AG10803 (cell line): ENCODE measurements around the gene SLC26A11.

Source experiments
- DNase-seq: peaks from one replicate; pipeline ENCODE4 v3.0.0; 2010; ENCODE audit warnings: low read depth
- H3K4me3 ChIP-seq: 2 replicates; pipeline ENCODE4 v1.5.1; 2011; ENCODE audit warnings: mild to moderate bottlenecking, low read length, control low read depth
- TF ChIP-seq, protein P1 (sequence below): conservative IDR thresholded peaks from 2 replicates; pipeline ENCODE4 v1.5.1; 2011; ENCODE audit warnings: mild to moderate bottlenecking, low read length, control low read depth, inconsistent platforms

Gene SLC26A11

DNA sequence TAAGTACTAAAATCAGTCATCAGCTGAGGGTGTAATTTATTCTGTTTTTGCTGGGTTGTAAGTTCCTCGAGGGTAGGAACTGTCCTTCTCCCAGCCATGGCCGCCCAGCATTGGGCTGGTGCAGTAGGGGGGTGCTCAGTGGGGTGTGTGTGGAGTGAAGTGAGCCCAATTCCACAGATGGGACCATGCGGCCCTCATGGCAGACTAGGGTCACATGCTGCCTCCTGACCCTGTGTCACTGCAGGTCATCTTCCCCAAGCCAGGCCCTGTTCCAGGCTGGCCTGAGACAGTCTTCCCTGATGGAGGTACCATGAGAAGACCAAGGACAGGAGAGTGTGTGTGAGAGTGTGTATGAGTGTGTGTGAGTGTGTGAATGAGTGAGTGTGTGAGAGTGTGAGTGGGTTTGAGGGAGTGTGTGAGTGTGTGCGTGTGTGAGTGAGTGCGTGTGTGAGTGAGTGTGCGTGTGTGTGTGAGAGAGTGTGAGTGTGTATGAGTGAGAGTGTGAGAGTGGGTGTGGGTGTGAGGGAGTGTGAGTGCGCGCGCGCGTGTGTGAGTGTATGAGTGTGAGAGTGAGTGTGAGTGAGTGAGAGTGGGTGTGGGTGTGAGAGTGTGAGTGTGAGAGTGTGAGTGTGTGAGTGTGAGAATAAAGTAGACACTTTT is 3.7 kb downstream of the SLC26A11 start:
- H3K4me3 ChIP-seq, result no peak overlapping the region
- DNase-seq, result no peak
- TF ChIP-seq, protein P1, sequence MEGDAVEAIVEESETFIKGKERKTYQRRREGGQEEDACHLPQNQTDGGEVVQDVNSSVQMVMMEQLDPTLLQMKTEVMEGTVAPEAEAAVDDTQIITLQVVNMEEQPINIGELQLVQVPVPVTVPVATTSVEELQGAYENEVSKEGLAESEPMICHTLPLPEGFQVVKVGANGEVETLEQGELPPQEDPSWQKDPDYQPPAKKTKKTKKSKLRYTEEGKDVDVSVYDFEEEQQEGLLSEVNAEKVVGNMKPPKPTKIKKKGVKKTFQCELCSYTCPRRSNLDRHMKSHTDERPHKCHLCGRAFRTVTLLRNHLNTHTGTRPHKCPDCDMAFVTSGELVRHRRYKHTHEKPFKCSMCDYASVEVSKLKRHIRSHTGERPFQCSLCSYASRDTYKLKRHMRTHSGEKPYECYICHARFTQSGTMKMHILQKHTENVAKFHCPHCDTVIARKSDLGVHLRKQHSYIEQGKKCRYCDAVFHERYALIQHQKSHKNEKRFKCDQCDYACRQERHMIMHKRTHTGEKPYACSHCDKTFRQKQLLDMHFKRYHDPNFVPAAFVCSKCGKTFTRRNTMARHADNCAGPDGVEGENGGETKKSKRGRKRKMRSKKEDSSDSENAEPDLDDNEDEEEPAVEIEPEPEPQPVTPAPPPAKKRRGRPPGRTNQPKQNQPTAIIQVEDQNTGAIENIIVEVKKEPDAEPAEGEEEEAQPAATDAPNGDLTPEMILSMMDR, result no peak

DNA sequence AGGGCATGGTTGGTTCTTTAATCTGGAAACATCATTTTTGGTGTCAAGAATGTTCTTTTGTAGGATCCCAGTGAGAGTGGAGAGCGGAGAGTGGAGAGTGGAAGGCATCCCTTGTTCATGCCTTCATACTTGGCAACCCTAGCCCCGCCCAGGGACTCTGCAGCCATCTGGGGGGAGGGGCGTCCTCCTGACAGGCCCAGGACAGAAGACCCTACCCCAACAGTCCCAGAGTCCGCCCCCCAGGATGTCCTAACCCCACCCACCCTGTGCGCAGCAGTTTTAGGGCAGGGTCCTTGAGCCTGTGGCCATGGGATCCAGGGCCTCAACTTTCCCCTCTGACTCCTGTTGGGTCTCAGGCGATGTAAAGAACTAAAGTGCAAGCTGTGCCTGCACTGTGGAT is 4.5 kb downstream of the SLC26A11 start:
- no peak overlapping the region for H3K4me3 ChIP-seq
- TF ChIP-seq, protein P1, result no peak
- DNase-seq, result no peak

DNA sequence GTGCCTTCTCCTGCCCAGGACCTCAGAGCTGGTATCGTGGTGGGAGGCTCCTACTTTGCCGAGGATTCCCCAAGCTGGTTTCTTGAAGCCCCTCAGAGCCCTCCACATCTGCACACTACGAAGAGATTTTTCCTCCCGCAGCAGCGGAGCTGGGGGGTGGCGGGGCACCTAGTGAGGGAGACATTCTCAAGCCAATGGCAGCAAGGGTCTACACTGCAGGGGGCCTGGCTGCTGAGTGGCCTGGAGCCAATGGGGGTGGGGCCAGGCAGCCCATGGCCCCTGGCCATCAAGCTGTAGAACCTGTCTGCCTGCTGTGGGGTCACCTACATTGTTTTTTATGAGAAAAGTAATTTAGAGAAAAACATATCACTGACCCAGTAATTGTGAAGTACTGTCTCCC is 5.0 kb downstream of the SLC26A11 start:
- no peak for DNase-seq
- H3K4me3 ChIP-seq, result no peak overlapping the region
- TF ChIP-seq, protein P1, result no peak

DNA sequence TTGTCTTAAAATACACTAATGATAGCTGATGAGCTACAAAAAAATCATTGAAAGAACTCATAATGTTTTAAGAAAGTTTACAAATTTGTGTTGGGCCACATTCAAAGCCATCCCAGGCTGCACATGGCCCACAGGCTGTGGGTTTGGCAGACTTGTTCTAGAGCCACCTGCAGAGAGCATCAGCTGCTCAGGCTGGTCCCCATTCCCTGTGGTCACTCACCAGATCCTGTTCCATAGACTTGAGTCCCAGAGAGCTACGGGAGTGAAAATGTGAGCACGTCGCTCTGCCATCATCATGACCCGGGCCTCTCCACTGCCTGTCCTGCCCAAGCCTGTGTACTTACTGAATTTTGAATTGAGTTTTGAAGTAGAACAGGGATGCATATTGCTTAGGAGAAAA is 6.9 kb downstream of the SLC26A11 start:
- no peak for DNase-seq
- TF ChIP-seq, protein P1, result no peak
- H3K4me3 ChIP-seq, result no peak overlapping the region

DNA sequence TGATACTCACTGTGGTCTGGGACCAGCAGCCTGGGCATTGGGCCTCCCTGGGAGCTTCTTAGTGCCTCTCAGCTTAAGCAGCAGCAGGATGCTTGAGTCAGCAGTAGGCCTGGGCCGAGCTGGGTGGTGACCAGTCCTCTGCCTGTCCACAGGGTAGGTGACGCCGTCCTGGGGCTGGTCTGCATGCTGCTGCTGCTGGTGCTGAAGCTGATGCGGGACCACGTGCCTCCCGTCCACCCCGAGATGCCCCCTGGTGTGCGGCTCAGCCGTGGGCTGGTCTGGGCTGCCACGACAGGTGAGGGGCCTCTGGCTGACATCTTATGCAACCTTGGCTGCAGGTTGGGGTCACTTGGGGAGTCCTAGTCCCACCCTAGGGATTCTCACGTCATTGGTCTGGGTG is 7.4 kb downstream of the SLC26A11 start:
- no peak for DNase-seq
- H3K4me3 ChIP-seq, result no peak overlapping the region
- TF ChIP-seq, protein P1, result no peak

DNA sequence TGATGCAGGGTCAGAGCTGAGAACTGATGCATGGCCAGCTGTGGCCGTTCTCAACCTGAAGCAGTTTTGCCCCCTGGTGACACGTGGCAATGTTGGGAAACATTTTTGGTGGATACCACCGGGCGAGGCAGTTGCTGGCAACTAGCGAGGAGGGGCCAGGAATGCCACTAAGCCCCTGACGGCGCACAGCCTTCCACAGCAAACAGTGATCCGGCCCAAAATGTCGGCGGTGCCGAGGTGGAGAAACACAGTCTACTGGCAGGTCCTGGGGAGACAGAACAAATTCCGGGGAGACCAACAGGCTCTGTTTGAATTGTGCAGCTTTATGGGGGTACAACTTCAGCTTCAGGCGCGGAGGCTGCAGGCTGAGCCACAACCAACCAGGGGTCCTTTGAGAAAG is 8.2 kb downstream of the SLC26A11 start:
- no peak for DNase-seq
- H3K4me3 ChIP-seq, result no peak overlapping the region
- TF ChIP-seq, protein P1, result no peak

DNA sequence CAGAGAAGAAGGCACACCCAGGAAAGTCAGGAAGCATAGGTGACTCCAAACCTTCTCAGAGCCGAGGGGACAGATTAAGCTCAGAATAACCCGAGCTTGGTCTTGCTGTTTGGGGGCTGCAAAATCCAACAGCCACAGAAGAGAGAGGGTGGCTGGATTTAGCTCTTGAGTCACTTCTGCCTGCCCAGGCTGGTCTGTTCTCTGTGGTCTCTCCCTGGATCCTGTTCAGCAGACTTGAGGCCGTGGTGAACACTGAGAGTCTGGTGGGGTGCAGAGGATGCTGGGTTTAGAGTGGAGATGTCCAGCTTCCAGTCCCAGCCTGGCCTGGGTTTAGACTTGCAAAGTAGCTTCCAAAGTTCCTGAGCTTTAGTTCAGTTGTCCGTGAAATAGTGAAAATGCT is 8.8 kb downstream of the SLC26A11 start:
- H3K4me3 ChIP-seq, result no peak overlapping the region
- no peak for DNase-seq
- TF ChIP-seq, protein P1, result no peak
